NCI-H146 treated with DMSO at 0.1 percent for 48 hours (cell line): ENCODE results near the gene MGAT4D.
"Not testable (repeated sequence)": the region's sequence is repeated elsewhere in the genome, so short reads cannot be mapped to it uniquely, and the experiment has no call there.

Experiments
- DNase-seq: peaks from one replicate; lab custom pipeline; 2025; ENCODE audit not compliant: unreplicated experiment; lab: John Stamatoyannopoulos, UW

Gene MGAT4D

DNA sequence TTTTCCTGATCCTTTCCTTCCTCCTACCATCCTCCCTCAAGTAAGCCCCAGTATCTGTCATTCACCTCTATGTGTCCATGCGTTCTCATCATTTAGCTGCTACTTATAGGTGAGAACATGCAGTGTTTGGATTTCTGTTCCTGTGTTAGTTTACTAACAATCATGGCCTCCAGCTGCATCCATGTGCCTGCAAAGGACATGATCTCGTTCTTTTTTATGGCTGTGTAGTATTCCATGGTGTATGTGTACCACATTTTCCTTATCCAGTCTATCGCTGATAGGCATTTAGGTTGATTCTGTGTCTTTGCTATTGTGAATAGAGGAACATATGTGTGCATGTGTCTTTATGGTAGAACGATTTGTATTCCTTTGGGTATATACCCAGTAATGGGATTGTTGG, 53.7 kb downstream of the MGAT4D start:
- DNase-seq, result not testable (repeated sequence)

DNA sequence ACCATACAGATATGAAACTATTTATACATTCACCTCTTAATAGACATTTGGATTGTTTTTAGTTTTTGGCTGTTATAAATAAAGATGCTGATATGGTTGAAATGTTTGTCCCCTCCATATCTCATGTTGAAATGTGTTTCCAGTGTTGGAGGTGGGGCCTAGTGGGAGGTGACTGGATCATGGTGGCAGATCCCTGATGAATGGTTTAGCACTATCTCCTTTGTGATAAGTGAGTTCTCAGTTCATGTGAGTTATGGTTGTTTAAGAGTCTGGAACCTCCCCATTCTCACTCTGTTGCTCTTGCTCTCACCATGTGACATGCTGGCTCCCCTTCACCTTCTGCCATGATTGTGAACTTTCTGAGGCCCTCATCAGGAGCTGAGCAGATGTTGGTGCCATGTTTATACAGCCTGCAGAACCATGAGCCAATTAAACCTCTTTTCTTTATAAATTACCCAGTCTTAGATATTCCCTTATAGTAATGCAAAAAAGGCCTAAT, 58.4 kb downstream of the MGAT4D start:
- no peak for DNase-seq

DNA sequence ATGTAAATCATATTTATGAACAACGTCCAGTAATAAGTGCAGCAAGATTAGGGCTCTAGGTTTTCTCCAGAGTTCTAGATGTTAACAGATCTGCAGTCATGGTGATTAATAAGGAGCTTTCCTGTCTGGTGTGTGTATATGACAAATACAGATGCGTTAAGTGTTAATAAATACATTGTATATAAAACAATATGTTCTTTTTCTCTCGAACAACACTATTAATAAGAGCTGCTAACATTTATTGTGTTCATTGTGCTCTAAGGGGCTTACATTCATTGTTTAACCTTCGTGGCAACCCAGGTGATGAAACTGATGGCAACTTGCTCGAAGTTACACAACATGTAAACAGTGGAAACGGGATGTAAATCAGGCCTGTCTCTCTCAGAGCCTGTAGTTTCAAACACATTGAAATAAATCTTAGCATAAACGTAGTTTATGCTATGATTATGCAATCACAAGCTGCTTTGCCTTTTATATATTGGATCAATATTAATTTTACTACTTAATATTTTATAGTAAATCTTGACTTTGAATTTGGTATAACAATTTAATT, 70.1 kb downstream of the MGAT4D start:
- DNase-seq, result no peak

DNA sequence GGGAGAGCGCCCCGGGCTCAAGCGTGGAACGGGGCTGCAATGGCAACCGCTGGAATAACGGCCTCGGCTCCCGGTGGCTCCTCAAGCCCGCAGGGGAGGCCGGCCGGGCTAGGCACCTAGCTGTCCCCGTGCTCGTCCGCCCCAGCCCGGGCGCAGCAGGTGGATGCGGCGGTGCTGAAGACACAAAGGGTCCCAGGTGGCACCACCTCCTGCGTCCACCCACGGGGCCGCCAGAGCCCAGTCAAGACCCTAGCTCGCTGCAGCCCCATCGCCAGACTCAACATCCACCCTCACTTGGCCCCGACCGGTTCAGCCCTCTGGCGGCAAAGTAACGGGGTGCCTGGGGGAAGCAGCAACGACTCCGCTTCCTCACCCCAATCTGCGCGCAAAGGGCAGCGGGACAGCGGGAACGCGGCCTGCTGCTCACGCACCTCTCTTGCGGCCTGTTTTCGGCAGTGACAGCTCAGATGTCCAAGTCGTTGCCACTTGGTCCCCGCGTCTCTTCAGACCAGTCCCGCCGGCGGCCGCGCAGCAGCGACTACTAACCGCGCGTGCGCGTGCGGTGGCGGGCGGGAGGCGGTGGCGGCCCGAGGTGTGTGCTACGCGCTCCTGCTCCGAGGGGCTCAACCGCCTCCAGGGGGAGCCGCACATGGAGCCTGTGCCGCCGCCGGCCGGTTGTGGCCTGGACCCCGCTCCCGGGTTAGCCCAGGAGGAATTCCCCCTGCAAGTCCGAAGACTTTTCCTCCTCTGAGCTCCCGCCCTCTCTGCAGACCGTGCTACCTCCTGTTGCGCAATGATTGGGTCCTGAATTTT, 70.8 kb downstream of the MGAT4D start, which contains the start of gene CLGN:
CLGN (minus strand) TSS at position 543 of the 813 bp plus-strand sequence. CDS start 14,570 bp downstream, outside the sequence.
- peak; percentile 71 for DNase-seq

DNA sequence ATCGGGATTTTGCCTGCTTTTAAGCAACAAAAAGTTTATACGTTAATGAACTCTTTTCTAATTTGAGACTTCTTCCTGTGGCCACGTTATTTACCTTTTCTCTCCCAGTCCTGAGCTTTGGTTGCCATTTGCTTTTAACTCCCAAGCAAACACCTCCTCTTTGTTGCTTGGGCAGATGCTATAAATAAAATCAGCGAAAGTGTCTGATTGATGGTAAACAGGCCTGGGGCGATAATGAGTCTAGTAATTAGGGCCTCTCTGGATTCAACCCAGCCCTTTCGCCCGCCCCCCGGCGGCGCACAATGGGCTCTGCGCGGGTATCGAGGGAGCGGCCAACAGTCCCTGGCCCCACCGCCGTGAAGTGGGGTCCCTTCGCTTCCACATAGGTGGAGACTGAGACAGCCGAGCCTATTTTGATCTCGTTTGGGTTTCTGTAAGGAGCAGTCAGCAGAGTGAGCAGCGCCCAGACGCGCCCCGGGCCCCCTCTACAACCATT, 71.4 kb downstream of the MGAT4D start:
- DNase-seq, result peak; percentile 71

DNA sequence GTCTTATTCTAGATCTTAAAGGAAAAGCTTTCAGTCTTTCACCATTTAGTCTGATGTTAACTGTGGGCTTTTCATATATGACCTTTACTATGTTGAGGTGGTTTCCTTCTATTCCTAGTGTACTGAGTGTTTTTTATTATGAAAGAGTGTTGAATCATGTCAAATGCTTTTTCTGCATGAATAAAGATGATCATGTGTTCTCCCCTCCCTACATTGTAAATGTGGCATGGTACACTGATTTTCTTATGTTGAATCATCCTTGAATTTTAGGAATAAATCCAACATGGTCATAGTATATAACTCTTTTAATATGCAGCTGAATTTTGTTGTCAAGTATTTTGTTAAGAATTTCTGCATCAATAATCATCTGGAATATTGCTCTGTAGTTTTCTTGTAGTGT, 75.0 kb downstream of the MGAT4D start:
- no peak for DNase-seq

DNA sequence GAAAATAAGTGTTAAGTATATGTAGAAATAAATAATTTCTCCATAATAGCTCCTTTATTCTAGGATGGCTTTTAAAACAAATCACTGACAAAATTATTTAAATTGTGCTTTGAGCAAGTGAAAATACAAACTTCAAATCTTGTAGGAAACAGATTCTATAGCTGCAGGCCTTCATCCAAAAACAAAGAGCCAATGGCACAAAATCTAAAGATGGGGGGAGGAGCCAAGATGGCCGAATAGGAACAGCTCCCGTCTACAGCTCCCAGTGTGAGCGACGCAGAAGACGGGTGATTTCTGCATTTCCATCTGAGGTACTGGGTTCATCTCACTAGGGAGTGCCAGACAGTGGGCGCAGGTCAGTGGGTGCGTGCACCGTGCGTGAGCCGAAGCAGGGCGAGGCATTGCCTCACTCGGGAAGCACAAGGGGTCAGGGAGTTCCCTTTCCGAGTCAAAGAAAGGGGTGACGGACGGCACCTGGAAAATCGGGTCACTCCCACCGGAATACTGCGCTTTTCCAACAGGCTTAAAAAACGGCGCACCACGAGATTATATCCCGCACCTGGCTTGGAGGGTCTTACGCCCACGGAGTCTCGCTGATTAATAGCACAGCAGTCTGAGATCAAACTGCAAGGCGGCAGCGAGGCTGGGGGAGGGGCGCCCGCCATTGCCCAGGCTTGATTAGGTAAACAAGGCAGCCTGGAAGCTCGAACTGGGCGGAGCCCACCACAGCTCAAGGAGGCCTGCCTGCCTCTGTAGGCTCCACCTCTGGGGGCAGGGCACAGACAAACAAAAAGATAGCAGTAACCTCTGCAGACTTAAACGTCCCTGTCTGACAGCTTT, 84.7 kb downstream of the MGAT4D start:
- DNase-seq, result not testable (repeated sequence)

DNA sequence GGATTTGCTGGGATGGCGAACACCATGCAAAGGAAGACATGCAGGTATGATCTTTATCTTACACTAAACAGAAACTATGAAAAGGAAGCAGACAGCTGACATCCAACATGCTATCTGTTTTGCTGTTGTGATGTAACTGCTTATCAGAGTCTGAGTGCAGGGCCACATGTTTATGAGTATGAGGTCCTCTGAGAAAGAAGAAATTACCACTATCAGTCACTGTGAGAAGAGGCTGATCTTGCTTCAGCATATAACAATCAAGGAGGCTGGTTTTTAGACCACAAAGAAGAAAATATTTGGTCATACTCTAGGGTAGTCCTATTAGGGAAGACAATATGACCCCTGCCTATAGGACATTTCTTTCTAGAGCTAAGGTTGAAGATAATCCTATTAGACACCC, 89.1 kb downstream of the MGAT4D start:
- no peak for DNase-seq

DNA sequence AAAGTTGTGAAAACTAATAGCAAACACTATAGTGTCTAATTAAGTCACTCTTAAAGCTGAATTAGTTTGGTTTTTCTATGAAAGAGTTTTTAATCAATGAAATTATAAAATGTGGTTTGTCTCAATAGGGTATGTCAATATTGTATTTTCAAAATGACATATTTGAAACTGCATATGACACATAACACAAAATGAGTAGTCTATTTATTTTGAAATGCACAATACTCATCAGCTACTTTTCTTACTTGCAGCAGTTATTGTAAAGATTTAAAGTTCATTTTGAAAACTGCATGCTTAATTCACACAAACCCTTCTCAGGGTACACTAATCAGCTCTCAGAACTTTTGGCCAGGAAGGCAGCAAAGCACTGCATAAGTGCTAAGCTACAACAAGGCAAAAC, 91.8 kb downstream of the MGAT4D start:
- no peak for DNase-seq

DNA sequence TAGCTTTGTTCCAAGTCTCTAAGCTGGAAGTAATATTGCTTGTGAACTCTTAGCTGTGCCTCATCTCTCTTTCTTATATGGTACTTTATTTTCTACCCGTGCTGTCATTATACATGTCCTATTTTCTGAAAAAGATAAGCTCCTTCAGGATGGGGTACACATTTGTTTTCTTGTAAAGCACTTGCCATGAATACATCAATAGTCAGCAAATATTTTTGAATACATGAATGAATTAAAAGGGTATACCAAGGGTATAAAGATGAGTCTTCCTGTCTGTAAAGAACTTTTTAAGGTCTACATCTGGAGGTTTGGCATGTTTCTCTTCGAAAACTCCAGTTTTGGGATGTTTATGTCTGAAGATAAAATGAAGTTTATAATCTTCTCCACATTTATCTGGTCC, 98.0 kb downstream of the MGAT4D start:
- DNase-seq, result no peak

DNA sequence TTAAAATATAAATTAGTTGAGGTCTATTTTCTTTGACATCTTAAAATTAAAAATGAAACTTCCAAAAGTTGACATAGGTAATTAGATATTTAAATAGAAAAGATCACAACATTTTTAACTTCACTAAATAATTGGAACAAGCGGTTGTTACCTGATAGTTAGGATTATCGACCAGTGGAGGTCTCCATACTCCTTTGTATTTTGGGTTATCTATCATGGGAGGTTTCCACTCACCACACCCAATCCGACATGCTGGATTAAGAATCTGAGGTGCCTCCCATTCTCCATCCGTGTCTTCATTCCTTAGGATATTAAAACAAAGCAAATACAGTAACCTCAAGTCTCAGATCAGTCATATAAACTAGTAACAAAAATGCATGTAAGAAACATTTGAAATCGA, 102.4 kb downstream of the MGAT4D start:
- no peak for DNase-seq
